SK-N-SH (cell line): ENCODE data around the gene UBTD2.

Experiments used
- CTCF ChIP-seq: fragments of 200-600 bp; sonication (generic); IDR thresholded peaks from 2 replicates; pipeline ENCODE4 v1.6.1; 2017; ENCODE audit warnings: antibody characterized with exemption, mild to moderate bottlenecking, moderate library complexity
- ELF1 ChIP-seq: IDR thresholded peaks from 2 replicates; pipeline ENCODE4 v1.4.0; 2012
- EZH2phosphoT487 ChIP-seq: fragments of 200-600 bp; sonication (generic); IDR thresholded peaks from 2 replicates; pipeline ENCODE4 v1.6.1; 2017; ENCODE audit warnings: low read depth, mixed run types, mild to moderate bottlenecking, antibody characterized with exemption, moderate library complexity, borderline replicate concordance
- POLR2AphosphoS5 ChIP-seq: IDR thresholded peaks from 2 replicates; pipeline ENCODE4 v1.6.1; 2012; ENCODE audit warnings: low read depth, low read length

- TF ChIP-seq CTCF (no peak), EZH2phosphoT487 (no peak), ELF1 (no peak), POLR2AphosphoS5 (no peak)
Observed at GRCh38 chr5:172245703-172246125, 37.9 kb downstream of the UBTD2 start.
